GM23338 (cell line): ENCODE measurements around the gene MID1. TPM values are rescaled to one million over a fixed set of nuclear protein-coding genes. Genes with fewer than 3 reads are reported as not detected.

Experiments used
- ATAC-seq: fragments of 200-7000 bp; cut with Tn5 transposase; 3 replicates; pipeline ENCODE4 v1.9.1; 2020
- DNase-seq: peaks from one replicate; pipeline ENCODE4 v3.0.0-alpha.2; 2015; ENCODE audit warnings: low spot score
- H2AFZ ChIP-seq: fragments of 200-600 bp; sonication (generic); 2 replicates; pipeline ENCODE4 v1.8.0; 2016; ENCODE audit warnings: antibody characterized with exemption, mild to moderate bottlenecking, moderate library complexity
- H3F3A ChIP-seq: fragments of 200-600 bp; sonication (generic); replicated peaks from 2 replicates; pipeline ENCODE4 v1.8.0; 2017; ENCODE audit warnings: antibody characterized with exemption, mixed run types, low read depth
- H3K27ac ChIP-seq: fragments of 200-600 bp; sonication (generic); 2 replicates; pipeline ENCODE4 v1.6.1; 2016; ENCODE audit warnings: low read depth
- H3K27me3 ChIP-seq: fragments of 200-600 bp; sonication (generic); 2 replicates; pipeline ENCODE4 v1.8.0; 2016; ENCODE audit warnings: mild to moderate bottlenecking, mixed run types, moderate library complexity; ENCODE audit not compliant: insufficient read depth
- H3K36me3 ChIP-seq: fragments of 200-600 bp; sonication (generic); 2 replicates; pipeline ENCODE4 v1.8.0; 2016; ENCODE audit warnings: mild to moderate bottlenecking; ENCODE audit not compliant: insufficient read depth
- H3K4me1 ChIP-seq: fragments of 200-600 bp; sonication (generic); 2 replicates; pipeline ENCODE4 v1.8.0; 2016; ENCODE audit warnings: mild to moderate bottlenecking, moderate library complexity; ENCODE audit not compliant: insufficient read depth
- H3K4me2 ChIP-seq: fragments of 200-600 bp; sonication (generic); 2 replicates; pipeline ENCODE4 v1.7.1; 2017; ENCODE audit warnings: mixed run types
- H3K4me3 ChIP-seq: fragments of 200-600 bp; sonication (generic); 2 replicates; pipeline ENCODE4 v1.6.1; 2016; ENCODE audit warnings: mixed run types
- H3K79me2 ChIP-seq: fragments of 200-600 bp; sonication (generic); replicated peaks from 2 replicates; pipeline ENCODE4 v1.8.0; 2017; ENCODE audit warnings: mild to moderate bottlenecking; ENCODE audit not compliant: insufficient read depth
- H3K9me2 ChIP-seq: fragments of 200-600 bp; sonication (generic); 2 replicates; pipeline ENCODE4 v1.8.0; 2017; ENCODE audit not compliant: insufficient read depth
- H4K20me1 ChIP-seq: fragments of 200-600 bp; sonication (generic); replicated peaks from 2 replicates; pipeline ENCODE4 v1.8.0; 2017; ENCODE audit warnings: mild to moderate bottlenecking; ENCODE audit not compliant: insufficient read depth
- H3K27ac Mint-ChIP-seq: 2 replicates; pipeline ENCODE4 v1.8.0; 2020; ENCODE audit warnings: inconsistent platforms, mild to moderate bottlenecking, moderate library complexity, mixed read lengths
- H3K27me3 Mint-ChIP-seq: 3 replicates; pipeline ENCODE4 v1.8.0; 2022; ENCODE audit warnings: low read depth, mild to moderate bottlenecking, moderate library complexity, mixed read lengths, inconsistent platforms; ENCODE audit not compliant: insufficient read depth, poor library complexity
- H3K36me3 Mint-ChIP-seq: 3 replicates; pipeline ENCODE4 v1.8.0; 2021; ENCODE audit warnings: low read depth, mild to moderate bottlenecking, inconsistent platforms, moderate library complexity, mixed read lengths
- H3K4me1 Mint-ChIP-seq: 3 replicates; pipeline ENCODE4 v1.8.0; 2020; ENCODE audit warnings: mild to moderate bottlenecking, inconsistent platforms, mixed read lengths
- H3K4me3 Mint-ChIP-seq: 3 replicates; pipeline ENCODE4 v1.8.0; 2021; ENCODE audit warnings: moderate library complexity, mild to moderate bottlenecking, inconsistent platforms, mixed read lengths
- H3K9me3 Mint-ChIP-seq: 3 replicates; pipeline ENCODE4 v1.8.0; 2020; ENCODE audit warnings: moderate library complexity, mild to moderate bottlenecking, inconsistent platforms, mixed read lengths
- CREB1 ChIP-seq: fragments of 250-450 bp; sonication (Bioruptor Pico); IDR thresholded peaks from 2 replicates; pipeline ENCODE4 v1.5.0; 2020; ENCODE audit warnings: low read depth, mild to moderate bottlenecking, moderate library complexity
- EZH2 ChIP-seq: fragments of 200-600 bp; sonication (generic); IDR thresholded peaks from one replicate; pipeline ENCODE4 v1.8.0; 2017; ENCODE audit warnings: antibody characterized with exemption, mild to moderate bottlenecking, low read depth; ENCODE audit not compliant: unreplicated experiment
- EZH2phosphoT487 ChIP-seq: fragments of 200-600 bp; sonication (generic); IDR thresholded peaks from one replicate; pipeline ENCODE4 v1.8.1; 2018; ENCODE audit warnings: antibody characterized with exemption; ENCODE audit not compliant: unreplicated experiment
- JUNB ChIP-seq: IDR thresholded peaks from one replicate; pipeline ENCODE4 v1.6.1; 2016; ENCODE audit warnings: antibody characterized with exemption; ENCODE audit not compliant: unreplicated experiment
- NANOG ChIP-seq: IDR thresholded peaks from 2 replicates; pipeline ENCODE4 v1.6.1; 2016; ENCODE audit warnings: antibody characterized with exemption, borderline replicate concordance
- POLR2AphosphoS5 ChIP-seq: IDR thresholded peaks from 2 replicates; pipeline ENCODE4 v1.6.1; 2016; ENCODE audit warnings: antibody characterized with exemption, low read depth
- STAT1 ChIP-seq: IDR thresholded peaks from one replicate; pipeline ENCODE4 v1.6.1; 2016; ENCODE audit warnings: antibody characterized with exemption; ENCODE audit not compliant: unreplicated experiment
- ZNF114 ChIP-seq: fragments of 250-450 bp; sonication (Bioruptor Pico); IDR thresholded peaks from 2 replicates; pipeline ENCODE4 v1.5.0; 2020; ENCODE audit warnings: mild to moderate bottlenecking, moderate library complexity
- ZNF331 ChIP-seq: fragments of 250-450 bp; sonication (Bioruptor Pico); IDR thresholded peaks from 2 replicates; pipeline ENCODE4 v1.5.0; 2020; ENCODE audit warnings: low read depth, mild to moderate bottlenecking, moderate library complexity
- polyA plus RNA-seq: library from polyadenylated mRNA; unstranded; fragments of >200 nt; fragmentation: Nextera tagmentation; extraction: Ambion mirVana; gene quantifications from 2 replicates; pipeline ENCODE4 v1.2.1, GENCODE V29; 2016
- total RNA-seq: library from RNA; depleted of rRNA; stranded (reverse); fragments of >200 nt; shearing (Covaris generic); gene quantifications from 2 replicates; pipeline ENCODE4 v1.2.3, GENCODE V29; 2014
- TF ChIP-seq, protein P1 (sequence below): IDR thresholded peaks from one replicate; pipeline ENCODE4 v1.6.1; 2018; ENCODE audit warnings: antibody characterized with exemption; ENCODE audit not compliant: unreplicated experiment
- TF ChIP-seq, protein P2 (sequence below): IDR thresholded peaks from 2 replicates; pipeline ENCODE4 v1.6.1; 2016; ENCODE audit warnings: antibody characterized with exemption
- TF ChIP-seq, protein P3 (sequence below), 2 experiments: fragments of 200-600 bp in 1 of 2; sonication (generic) in 1 of 2; conservative IDR thresholded peaks; 2 replicates each; pipeline versions ENCODE4 v1.5.1 to v1.6.1; 2016 to 2017; ENCODE audit warnings: antibody characterized with exemption in 2 of 2, low read depth in 2 of 2, mild to moderate bottlenecking in 2 of 2, moderate library complexity in 1 of 2
- TF ChIP-seq, protein P4 (sequence below): fragments of 250-450 bp; sonication (Bioruptor Pico); IDR thresholded peaks from 2 replicates; pipeline ENCODE4 v1.5.0; 2020; ENCODE audit warnings: mild to moderate bottlenecking, moderate library complexity

MID1 gene
- total and polyA plus RNA-seq, 2 experiments from 2014 or later, result 27.2 to 39.3 TPM

DNA sequence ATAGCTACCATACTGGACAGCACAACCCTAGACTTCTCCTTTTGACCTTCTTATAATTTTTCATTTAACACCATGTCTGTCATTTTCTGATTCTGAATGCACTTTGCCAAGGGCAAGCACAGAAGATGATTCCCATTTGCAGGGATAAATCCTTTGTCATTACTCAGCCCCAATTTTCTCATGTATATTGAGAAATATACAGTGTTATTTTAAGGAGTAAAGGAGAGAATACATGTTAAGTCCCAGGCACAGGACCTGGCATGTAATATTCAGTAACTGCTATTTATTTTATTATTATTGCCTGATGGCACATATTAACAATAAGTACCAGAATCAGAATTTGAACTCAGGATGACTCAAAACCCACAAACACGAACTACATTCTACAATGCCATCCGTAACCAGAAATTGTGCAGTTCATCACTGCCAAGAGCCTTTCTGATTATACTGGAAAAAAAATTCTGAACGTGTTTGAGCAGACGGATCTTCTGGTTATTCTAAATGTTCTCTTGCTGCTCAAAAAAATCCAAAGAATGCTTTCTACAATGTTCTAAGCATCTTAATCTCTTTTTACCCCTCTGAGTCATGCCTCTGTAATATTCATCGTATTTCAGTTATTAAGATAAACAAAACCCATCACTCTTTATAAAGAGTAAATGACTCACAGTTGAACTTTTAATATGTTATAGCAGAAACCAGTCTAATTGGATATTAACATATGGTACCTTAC is 170.0 kb downstream of the MID1 start:
- H3K27me3 Mint-ChIP-seq, result no peaks in the 10 kb centered on the region
- TF ChIP-seq JUNB (no peak), NANOG (no peak), POLR2AphosphoS5 (no peak), EZH2 (no peak), CREB1 (CRISPR knock-in tag) (no peak), ZNF114 (CRISPR knock-in tag) (no peak), EZH2phosphoT487 (no peak), ZNF331 (CRISPR knock-in tag) (no peak), STAT1 (no peak)
- TF ChIP-seq, protein P1, sequence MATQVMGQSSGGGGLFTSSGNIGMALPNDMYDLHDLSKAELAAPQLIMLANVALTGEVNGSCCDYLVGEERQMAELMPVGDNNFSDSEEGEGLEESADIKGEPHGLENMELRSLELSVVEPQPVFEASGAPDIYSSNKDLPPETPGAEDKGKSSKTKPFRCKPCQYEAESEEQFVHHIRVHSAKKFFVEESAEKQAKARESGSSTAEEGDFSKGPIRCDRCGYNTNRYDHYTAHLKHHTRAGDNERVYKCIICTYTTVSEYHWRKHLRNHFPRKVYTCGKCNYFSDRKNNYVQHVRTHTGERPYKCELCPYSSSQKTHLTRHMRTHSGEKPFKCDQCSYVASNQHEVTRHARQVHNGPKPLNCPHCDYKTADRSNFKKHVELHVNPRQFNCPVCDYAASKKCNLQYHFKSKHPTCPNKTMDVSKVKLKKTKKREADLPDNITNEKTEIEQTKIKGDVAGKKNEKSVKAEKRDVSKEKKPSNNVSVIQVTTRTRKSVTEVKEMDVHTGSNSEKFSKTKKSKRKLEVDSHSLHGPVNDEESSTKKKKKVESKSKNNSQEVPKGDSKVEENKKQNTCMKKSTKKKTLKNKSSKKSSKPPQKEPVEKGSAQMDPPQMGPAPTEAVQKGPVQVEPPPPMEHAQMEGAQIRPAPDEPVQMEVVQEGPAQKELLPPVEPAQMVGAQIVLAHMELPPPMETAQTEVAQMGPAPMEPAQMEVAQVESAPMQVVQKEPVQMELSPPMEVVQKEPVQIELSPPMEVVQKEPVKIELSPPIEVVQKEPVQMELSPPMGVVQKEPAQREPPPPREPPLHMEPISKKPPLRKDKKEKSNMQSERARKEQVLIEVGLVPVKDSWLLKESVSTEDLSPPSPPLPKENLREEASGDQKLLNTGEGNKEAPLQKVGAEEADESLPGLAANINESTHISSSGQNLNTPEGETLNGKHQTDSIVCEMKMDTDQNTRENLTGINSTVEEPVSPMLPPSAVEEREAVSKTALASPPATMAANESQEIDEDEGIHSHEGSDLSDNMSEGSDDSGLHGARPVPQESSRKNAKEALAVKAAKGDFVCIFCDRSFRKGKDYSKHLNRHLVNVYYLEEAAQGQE, result no peak
- TF ChIP-seq, protein P2, sequence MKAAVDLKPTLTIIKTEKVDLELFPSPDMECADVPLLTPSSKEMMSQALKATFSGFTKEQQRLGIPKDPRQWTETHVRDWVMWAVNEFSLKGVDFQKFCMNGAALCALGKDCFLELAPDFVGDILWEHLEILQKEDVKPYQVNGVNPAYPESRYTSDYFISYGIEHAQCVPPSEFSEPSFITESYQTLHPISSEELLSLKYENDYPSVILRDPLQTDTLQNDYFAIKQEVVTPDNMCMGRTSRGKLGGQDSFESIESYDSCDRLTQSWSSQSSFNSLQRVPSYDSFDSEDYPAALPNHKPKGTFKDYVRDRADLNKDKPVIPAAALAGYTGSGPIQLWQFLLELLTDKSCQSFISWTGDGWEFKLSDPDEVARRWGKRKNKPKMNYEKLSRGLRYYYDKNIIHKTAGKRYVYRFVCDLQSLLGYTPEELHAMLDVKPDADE, result no peak
- TF ChIP-seq, protein P3, sequence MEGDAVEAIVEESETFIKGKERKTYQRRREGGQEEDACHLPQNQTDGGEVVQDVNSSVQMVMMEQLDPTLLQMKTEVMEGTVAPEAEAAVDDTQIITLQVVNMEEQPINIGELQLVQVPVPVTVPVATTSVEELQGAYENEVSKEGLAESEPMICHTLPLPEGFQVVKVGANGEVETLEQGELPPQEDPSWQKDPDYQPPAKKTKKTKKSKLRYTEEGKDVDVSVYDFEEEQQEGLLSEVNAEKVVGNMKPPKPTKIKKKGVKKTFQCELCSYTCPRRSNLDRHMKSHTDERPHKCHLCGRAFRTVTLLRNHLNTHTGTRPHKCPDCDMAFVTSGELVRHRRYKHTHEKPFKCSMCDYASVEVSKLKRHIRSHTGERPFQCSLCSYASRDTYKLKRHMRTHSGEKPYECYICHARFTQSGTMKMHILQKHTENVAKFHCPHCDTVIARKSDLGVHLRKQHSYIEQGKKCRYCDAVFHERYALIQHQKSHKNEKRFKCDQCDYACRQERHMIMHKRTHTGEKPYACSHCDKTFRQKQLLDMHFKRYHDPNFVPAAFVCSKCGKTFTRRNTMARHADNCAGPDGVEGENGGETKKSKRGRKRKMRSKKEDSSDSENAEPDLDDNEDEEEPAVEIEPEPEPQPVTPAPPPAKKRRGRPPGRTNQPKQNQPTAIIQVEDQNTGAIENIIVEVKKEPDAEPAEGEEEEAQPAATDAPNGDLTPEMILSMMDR (conservative IDR thresholded peaks at IDR 0.05; ENCODE audit: low read depth in 2 of 2), result no peak
- TF ChIP-seq, protein P4, sequence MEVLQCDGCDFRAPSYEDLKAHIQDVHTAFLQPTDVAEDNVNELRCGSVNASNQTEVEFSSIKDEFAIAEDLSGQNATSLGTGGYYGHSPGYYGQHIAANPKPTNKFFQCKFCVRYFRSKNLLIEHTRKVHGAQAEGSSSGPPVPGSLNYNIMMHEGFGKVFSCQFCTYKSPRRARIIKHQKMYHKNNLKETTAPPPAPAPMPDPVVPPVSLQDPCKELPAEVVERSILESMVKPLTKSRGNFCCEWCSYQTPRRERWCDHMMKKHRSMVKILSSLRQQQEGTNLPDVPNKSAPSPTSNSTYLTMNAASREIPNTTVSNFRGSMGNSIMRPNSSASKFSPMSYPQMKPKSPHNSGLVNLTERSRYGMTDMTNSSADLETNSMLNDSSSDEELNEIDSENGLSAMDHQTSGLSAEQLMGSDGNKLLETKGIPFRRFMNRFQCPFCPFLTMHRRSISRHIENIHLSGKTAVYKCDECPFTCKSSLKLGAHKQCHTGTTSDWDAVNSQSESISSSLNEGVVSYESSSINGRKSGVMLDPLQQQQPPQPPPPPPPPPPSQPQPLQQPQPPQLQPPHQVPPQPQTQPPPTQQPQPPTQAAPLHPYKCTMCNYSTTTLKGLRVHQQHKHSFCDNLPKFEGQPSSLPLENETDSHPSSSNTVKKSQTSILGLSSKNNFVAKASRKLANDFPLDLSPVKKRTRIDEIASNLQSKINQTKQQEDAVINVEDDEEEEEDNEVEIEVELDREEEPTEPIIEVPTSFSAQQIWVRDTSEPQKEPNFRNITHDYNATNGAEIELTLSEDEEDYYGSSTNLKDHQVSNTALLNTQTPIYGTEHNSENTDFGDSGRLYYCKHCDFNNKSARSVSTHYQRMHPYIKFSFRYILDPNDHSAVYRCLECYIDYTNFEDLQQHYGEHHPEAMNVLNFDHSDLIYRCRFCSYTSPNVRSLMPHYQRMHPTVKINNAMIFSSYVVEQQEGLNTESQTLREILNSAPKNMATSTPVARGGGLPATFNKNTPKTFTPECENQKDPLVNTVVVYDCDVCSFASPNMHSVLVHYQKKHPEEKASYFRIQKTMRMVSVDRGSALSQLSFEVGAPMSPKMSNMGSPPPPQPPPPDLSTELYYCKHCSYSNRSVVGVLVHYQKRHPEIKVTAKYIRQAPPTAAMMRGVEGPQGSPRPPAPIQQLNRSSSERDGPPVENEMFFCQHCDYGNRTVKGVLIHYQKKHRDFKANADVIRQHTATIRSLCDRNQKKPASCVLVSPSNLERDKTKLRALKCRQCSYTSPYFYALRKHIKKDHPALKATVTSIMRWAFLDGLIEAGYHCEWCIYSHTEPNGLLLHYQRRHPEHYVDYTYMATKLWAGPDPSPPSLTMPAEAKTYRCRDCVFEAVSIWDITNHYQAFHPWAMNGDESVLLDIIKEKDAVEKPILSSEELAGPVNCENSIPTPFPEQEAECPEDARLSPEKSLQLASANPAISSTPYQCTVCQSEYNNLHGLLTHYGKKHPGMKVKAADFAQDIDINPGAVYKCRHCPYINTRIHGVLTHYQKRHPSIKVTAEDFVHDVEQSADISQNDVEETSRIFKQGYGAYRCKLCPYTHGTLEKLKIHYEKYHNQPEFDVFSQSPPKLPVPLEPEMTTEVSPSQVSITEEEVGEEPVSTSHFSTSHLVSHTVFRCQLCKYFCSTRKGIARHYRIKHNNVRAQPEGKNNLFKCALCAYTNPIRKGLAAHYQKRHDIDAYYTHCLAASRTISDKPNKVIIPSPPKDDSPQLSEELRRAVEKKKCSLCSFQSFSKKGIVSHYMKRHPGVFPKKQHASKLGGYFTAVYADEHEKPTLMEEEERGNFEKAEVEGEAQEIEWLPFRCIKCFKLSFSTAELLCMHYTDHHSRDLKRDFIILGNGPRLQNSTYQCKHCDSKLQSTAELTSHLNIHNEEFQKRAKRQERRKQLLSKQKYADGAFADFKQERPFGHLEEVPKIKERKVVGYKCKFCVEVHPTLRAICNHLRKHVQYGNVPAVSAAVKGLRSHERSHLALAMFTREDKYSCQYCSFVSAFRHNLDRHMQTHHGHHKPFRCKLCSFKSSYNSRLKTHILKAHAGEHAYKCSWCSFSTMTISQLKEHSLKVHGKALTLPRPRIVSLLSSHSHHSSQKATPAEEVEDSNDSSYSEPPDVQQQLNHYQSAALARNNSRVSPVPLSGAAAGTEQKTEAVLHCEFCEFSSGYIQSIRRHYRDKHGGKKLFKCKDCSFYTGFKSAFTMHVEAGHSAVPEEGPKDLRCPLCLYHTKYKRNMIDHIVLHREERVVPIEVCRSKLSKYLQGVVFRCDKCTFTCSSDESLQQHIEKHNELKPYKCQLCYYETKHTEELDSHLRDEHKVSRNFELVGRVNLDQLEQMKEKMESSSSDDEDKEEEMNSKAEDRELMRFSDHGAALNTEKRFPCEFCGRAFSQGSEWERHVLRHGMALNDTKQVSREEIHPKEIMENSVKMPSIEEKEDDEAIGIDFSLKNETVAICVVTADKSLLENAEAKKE (CRISPR knock-in tag), result no peak
- Histone ChIP-seq H2AFZ (no peak overlapping the region), H3K4me3 (no peak overlapping the region), H3K27me3 (no peaks in the 10 kb centered on the region), H3K36me3 (peaks cover 3% of the 10 kb centered on the region; the same call in 1 of the 2 replicates), H3K9me2 (no peaks in the 10 kb centered on the region), H4K20me1 (no peaks in the 10 kb centered on the region; the same call in 1 of the 2 replicates), H3K4me2 (no peak overlapping the region), H3K79me2 (no peaks in the 10 kb centered on the region), H3K4me1 (no peaks in the 10 kb centered on the region), H3F3A (no peaks in the 10 kb centered on the region), H3K27ac (no peak overlapping the region)
- ATAC-seq, result no peak
- H3K4me1 Mint-ChIP-seq, result no peaks in the 10 kb centered on the region
- H3K9me3 Mint-ChIP-seq, result peaks cover 4% of the 10 kb centered on the region; the same call in 1 of the 3 replicates
- H3K36me3 Mint-ChIP-seq, result peaks cover 33% of the 10 kb centered on the region
- no peak for DNase-seq
- H3K4me3 Mint-ChIP-seq, result no peak overlapping the region
- H3K27ac Mint-ChIP-seq, result no peak overlapping the region
